Measurements from ENCODE around the gene PSMA7.

Gene PSMA7

DNA sequence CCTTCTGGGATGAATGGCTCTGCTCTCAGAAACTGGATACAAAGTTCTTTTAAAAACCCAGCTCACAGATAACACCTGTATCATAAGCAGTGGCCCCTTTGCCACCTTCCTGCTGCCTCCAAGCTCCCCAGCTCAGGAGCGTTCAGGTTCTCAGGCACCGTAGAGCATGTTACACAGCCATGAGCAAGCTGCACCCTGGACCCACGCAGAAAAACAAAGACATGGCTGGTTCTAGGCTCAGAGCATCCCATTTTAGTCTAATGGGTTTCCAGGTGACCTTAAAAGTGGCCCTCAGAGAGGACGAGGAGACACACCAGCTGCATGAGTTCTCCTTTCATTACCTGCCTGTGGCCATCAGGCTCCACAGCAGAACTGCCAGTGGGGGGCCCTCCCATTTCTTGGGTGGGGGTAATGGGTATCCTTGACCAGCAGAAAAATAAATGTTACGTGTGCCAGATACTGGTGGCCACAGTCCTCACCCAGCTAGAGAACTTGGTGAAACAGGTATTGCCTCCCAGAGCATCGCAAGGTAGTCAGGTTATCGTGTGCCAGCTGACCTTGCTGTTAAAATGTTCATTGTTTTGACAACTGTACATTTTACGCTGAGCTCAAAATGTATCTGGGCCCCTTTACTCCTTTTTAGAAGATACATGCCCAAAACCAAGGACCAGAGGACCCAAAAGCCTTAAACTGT lies 7.5 kb downstream of the PSMA7 start:
- no peak for DNase-seq

DNA sequence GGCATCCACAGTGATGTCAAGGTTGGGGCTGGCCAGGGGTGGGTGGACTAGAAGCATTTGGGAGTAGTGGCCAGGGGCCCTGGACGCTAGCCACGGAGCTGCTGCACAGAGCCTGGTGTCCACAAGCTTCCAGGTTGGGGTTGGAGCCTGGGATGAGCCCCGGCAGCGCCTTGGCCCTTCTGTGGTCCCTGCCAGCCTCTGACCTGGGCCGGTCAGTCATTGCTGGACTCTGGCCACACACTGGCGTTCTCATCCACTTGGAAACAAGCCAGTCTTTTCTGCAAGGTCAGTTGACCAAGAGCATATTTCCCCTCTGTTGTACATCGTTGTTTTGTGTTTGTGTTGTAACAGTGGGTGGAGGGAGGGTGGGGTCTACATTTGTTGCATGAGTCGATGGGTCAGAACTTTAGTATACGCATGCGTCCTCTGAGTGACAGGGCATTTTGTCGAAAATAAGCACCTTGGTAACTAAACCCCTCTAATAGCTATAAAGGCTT lies 8.4 kb downstream of the PSMA7 start:
- no peak for DNase-seq

DNA sequence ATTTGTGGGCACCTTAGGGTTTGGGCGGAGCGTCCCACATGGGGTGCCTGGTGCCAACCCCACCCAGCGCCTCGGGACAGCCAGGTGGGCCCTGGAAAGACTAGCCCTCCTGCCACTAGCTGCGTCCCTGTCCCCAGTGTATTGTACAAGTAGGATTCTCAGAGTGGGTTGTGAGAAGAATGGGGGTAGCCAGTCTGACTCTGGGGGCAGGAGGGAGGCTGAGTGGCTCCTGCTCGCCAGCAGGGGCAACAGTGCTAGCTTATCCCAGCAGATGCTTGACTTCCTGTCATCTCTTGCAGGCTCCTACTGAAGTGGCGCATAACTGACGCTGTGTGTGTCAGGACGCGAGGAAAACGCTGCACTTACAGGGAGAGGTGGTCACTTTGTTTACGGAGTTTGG lies 9.3 kb downstream of the PSMA7 start:
- no peak for DNase-seq

DNA sequence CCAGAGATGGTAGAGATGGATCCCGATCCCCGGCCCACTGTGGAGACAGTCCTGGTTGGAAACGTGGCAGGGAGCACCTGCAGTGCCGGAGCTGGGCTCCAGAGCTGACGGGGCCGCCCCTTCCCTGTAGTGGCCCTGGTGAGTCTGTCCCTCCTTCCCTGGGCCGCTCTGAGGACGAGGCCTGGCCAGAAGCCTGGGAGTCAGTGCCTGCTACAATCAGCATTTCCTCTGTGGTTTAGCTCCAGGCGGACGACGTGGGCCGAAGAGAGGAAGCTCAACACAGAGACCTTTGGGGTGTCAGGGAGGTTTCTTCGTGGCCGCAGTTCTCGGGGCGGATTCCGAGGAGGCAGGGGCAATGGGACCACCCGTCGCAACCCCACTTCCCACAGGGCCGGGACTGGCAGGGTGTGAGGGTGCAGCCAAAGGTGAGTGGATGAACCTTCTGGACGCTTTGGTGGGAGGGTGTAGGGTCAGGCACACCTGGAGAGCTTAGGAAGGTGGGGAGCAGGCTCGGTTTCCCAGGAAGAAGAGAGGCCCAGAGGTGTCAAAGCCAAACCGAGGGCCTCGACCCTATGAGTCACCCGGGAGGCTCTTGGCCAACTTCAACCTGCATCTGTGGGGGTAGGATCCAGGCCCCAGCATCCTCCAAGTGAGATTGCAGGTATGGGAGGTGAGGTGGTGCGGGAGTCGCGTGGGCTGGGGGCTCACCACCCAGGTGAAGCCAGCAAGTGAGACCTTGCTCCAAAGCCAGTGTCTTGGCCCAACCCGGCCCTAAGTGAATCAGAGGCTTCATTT lies 9.9 kb downstream of the PSMA7 start:
- no peak for DNase-seq

DNA sequence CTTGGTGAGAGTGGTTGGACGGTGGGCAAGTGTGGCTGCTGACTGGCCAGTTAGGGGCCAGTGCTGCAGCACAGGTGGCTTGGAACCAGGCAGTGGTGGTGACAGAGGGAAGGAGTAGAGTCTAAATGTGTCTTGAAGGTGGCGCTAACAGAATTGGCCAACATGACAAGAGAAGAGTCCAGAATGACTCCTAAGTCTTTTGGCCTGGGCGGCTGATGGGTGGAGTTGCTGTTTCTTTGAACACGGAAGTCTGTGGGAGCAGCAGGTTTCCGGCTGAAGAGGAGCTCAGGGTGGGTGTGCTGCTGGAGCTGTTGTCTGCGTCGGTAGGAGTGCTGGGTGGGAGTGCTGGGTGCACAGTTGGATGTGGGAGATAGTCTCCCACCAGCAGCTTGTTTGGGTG lies 10.8 kb downstream of the PSMA7 start:
- DNase-seq: no peak

DNA sequence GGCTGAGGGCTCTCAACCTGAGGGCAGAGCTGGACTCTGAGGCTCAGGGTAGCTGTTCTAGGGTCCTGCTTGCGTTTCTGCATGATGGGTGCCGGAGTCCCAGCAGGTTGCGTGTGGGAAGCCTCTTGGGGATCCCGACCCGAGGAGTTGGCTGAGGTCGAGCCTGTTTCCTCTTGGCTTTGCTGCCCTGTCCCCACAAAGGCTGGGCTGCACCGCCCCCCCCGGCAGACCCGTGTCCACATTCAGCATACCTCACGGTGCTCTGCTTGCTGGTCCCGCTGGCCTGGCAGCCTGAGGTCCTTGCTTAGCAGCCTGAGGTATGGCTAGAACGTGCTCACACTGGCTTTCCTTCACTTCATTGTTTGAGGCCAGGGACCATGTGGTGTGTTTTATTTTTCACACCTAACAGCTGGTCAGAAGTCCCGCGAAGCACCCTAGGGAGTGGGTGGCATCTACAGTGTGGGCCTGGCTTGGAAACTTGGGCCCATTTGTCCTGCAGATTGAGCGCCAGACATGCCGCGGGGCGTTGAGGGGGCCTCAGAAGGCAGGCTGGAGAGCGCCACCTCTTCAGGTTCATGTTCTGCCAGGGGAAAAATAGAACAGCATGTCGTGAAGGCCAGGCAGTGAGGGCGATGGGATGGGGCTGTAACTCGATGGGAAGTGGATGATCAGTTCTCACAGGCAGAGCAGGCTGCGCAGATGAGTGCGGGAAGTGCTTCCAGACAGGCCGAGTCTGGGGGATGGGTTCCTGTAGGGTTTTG lies 11.5 kb downstream of the PSMA7 start:
- DNase-seq: no peak

DNA sequence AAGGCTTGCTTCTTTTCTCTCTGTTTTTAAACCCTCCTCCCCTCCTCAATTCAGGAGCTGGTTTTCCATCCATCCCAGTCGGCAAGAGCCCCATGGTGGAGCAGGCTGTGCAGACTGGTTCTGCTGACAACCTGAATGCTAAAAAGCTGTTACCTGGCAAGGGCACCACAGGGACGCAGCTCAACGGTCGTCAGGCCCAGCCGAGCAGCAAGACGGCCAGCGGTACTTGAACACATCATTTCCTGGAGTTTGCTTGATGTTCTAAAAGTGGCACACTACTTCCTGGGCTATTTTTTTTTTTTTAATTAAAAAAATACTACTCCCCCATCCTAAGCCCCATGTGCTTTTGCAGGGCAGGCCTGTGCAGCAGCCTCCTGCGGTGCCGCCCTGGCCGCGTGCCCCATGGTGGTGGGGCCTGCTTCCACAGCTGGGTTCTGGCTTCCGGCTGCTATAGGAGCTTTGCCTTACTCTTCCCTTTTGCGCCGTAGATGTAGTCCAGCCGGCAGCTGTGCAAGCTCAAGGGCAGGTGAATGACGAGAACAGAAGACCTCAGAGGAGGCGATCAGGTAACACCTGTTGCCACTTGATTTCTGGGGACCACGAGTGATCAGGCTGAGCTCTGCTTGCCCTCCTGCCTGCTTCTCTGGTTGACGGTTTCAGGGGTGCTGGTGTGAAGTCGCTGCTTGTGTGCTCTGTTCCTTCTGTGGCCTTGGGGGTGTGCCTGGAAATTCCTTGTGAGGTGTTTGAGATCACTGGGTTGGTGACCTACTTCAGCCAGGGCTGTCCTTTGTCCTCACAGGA lies 13.3 kb downstream of the PSMA7 start:
- DNase-seq: no peak

DNA sequence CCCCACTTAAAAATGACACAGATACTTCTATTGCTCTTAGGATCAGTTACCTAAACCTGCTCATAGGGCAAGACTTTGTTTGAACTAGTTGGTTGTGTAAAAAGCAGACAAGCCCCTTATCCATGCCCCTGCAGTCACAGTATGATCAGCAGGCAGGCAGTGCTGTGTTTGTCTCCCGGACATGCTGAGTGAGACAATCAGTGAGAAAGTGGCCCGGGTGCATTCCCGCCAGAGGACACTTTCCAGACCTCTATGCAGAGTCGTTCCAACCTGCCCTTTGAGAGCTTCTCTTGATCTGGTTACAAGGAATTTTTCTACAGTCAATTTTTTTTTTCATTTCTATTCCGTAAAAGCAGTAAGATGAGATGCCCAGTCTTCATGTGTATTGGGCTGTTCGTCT lies 14.7 kb downstream of the PSMA7 start:
- no peak for DNase-seq

DNA sequence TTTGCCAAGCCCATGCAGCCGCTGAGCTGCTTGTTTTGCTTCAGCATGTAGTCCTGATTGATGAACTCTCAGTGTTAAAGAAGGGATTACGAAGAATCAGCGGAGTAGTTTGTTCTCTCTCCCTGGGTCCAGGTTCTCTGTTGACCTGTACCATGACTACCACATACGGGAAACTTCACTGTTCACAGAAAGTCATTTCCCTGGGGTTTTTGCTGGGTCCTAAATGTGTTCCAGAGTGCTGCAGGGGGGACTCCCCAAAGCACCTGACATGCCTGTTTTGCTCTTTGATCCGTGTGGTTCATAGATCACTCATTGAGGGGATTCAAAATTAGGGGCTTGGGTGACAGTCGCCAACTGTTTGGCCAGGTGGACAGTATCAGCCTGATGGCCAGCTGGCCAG lies 15.4 kb downstream of the PSMA7 start:
- DNase-seq: no peak

DNA sequence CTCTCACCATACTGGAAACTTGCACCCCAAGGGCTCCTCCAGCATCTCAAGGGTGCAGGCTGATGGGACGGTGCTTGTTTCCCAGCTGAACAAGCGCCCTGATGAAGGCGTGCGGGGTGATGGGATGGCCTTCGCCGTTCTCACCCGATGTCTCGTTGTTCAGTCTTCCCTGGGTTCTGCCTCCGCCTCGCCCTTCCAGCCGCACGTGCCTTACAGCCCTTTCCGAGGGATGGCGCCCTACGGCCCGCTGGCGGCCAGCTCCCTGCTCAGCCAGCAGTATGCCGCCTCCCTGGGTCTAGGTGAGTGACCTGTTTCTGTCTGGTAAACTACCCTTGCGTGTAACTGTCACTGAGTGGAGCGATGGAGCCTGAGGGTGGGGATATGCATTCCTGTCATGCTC lies 17.1 kb downstream of the PSMA7 start:
- no peak for DNase-seq

DNA sequence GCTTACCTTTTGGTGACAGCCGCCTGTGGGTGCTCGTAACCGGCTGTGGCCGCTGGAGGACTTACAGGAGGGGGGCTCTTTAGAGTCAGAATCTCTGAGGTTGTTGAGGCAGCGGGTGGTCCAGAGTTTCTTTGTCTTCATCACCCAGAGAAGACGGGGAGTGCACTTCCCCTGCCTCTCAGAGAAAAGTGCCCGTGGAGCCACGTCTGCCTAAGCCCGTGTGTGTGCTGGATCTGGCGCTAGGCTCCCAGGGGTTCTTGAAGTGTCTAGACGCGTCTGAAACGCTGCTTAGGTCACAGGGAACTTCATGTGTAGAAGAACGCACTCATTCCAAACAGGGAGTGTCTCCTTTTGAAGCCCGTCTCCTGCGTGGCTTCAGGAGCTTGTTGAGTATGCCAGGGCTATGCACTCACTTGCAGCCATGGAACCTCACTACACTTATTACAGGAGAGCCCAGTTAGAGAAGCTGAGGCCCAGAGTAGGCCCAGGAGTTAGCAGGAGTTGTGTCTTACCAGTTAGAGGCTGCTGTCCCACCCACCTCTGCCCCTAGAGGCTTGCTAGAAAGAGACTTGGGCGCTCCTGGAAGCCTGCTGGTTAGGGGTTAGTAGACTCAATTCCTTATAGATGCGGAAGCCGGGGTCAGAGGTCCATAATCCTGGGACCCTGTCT lies 19.6 kb downstream of the PSMA7 start:
- no peak for DNase-seq

DNA sequence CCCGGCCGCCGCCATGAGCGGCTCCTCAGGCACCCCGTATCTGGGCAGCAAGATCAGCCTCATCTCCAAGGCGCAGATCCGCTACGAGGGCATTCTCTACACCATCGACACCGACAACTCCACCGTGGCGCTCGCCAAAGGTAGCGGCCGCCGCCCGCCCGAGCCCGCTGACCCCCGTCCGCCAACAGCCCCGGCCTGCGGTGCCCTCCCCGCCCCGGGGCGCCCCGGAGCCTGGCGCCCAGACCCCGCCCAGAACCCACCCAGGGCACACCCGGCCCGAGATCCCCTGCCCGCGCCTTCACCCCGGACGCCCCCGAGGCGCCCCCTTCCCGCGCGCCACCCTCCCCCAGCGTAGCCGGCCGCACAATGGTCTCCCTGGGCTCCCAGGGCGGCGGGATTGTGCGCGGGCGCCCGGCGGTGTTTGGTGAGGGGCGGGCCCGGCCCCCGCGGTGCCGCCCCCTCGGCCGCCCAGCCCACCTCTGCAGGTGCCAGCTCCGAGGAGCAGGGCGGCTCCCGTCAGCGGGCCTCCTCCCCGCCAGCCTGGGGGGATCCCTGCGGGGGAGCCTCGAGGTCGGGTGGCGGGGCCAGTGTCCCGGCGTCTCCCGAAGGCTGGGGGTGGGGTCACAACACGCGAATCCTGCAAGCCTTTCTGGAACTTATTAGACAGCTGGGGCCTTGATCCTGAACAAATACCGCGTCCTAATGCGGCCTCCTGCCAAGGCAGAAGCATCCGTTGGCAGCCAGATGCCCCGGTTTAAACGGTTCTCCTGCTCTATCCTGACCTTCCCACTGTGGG lies 20.3 kb downstream of the PSMA7 start:
- DNase-seq: peak; percentile 69

DNA sequence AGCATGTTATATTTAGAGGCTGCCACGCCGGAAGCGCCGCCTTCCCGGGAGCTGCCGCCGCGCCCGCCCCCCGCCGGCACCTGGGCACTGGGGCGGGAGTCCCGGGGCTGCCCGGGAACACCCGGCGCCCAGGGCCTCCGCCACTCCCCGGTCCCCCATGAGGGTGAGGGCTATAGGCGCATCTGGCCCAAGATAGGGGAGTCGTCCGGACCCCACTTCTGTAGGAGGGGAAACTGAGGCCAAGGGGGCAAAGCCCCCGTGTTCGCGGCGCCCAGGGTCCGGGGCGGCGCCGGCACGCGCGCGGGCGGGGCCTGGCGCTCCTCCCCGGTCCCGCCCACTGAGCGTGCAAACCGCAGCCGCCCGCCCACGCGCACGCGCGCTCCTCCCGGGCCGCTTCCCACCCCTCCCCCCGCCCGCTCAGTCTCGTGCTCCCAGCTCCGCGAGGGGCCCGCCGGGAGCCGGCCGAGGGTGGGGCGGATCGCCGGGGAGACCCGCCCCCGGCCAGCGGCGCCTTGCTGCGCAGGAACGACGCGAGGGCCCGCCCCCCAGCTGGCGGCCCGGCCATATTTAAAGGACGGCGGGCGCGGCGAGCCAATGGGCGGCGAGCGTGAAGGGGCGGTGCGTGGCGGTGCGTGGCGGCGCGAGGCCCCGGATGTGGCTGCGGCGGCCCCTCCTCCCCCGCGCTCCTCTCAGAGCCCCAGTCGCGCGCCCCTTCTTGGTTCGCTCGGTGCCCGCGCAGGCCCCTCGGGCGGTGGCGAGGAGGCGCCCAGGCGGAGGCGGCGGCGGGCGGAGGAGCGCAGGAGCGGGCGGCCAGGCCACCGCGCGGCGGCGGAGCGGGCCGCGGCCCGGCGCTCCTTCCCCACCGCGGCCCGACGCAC lies 21.2 kb downstream of the PSMA7 start, which contains the start of gene LSM14B:
LSM14B (plus strand) TSS at position 700 of the 878 bp plus-strand sequence. CDS start 192 bp downstream, outside the sequence.
- peak; percentile 99 for DNase-seq

DNA sequence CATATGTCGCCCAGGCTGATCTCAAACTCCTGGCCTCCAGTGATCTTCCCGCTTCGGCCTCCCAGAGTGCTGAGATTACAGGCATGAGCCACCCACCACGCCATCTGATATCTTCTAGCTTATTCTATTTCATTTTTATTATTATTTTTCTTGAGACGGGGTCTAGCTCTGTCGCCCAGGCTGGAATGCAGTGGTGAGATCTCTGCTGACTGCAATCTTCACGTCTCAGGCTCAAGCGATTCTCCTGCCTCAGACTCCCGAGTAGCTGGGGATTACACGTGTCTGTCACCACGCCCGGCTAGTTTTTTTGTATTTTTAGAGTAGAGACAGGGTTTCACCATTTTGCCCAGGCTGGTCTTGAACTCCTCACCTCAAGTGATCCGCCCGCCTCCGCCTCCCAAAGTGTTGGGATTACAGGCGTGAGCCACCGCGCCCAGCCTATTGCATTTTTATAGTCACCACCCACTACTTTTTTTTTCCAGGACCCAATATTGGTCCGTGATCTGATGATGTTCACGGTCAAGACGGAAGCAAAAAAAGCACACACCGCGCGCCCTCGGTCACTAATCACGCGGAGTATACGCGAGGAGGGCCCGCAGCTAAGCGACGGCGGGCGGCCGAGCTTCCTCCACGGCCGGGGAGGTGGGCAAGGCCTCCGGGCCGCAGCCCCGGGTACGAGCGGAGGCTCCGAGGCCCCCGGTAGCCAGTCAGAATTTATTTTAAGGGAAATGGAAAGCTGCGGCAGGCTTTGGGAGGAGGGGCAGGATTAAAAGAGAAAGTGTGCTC lies 22.0 kb downstream of the PSMA7 start:
- no peak for DNase-seq

DNA sequence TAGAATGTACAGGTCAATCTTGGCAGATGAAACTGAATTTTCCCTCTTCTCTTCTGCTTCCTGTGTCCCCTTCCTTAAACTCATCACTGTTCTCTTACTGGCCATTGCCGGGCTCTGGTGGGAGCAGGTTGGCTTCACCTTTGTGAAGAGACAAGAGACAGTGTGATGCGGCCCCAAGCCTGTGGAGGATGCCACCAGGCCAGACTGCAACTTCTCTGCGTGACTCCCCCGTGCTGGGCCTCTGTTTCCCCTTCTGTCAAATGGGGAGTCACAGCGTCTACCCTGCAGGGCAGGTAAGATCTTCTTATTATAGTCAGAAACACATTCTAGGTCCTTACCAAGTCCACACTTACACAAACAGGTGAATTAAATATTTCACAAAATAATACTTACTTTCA lies 22.8 kb downstream of the PSMA7 start:
- no peak for DNase-seq

DNA sequence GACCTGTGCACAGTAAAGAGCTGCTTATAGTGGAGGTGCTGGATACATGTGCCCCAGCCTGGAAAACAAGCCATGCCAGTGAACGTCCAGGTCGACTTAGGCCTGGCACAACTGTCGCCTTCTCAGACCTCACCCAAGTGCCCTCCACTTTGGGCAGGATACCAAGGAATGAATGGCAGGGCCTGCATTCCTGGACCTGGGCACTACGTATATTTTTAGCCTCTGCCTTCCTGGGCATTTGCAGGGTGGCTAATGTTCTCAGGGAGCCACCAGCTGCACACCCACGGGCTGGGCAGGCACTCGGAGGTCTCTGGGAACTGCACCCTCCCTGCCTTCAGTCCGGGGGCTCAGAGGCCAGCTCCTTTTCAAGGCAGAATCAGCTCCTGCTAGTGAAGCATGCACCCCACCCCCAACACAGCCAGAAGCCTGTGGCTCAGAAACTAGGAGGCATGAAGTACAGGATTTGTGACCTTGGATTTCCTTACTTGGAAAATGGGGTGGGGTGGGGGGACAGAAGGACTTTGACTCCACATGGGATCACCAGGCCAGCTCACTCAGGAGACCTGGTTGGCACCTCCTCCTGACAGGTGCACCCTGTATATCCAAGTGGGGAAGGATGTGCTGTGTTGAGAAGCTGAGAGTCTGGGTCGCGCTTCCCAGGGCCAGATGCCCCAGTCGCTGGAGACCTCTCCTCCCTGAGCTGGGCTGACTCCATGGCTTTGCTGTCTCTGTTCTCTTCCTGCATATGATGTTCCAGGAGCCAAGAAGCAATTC lies 23.4 kb downstream of the PSMA7 start:
- DNase-seq: no peak

DNA sequence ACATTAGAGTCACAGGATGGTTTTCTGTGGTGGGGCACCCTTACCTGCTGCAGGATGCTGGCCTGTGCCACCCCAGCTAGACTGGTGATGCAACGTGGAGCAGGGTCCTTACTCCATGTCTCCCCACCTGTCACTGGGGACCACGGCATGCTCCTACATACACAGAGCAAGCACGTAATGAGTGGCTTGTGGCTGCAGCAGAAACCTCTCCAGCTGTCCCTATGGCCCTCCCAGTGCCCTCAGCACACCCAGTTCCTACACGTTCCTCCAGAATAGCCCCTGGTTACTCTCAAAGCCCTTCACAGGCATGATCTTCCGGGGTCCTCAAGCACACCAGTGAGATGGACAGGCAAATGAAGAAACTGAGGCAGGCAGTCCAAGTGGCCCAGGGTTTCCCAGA lies 24.1 kb downstream of the PSMA7 start:
- DNase-seq: no peak
